Chondrocyte (in vitro differentiated cells): ENCODE data around the gene SAPCD1. TPM values are rescaled to one million over a fixed set of nuclear protein-coding genes. Genes with fewer than 3 reads are reported as not detected.

Source experiments
- DNase-seq: peaks from one replicate; pipeline ENCODE4 v3.0.0; 2021; ENCODE audit warnings: mixed read lengths, low spot score
- H3K27ac Mint-ChIP-seq: one replicate; pipeline ENCODE4 v1.8.0; 2021; ENCODE audit warnings: mild to moderate bottlenecking, moderate library complexity, mixed read lengths; ENCODE audit not compliant: unreplicated experiment
- H3K27me3 Mint-ChIP-seq: 2 replicates; pipeline ENCODE4 v1.8.0; 2021; ENCODE audit warnings: low read depth, mixed read lengths
- H3K36me3 Mint-ChIP-seq: 2 replicates; pipeline ENCODE4 v1.8.0; 2021; ENCODE audit warnings: low read depth, mixed read lengths
- H3K4me1 Mint-ChIP-seq: 2 replicates; pipeline ENCODE4 v1.8.0; 2021; ENCODE audit warnings: low read depth, mild to moderate bottlenecking, mixed read lengths
- H3K4me3 Mint-ChIP-seq: one replicate; pipeline ENCODE4 v1.8.0; 2021; ENCODE audit warnings: mild to moderate bottlenecking, moderate library complexity, mixed read lengths; ENCODE audit not compliant: unreplicated experiment
- H3K9me3 Mint-ChIP-seq: 2 replicates; pipeline ENCODE4 v1.8.0; 2021; ENCODE audit warnings: low read depth, mixed read lengths
- total RNA-seq: library from RNA; stranded (reverse); gene quantifications from 3 replicates; pipeline ENCODE4 v1.2.1, GENCODE V29; 2021
- TF ChIP-seq, protein P1 (sequence below): fragments of 200-600 bp; sonication (generic); IDR thresholded peaks from 2 replicates; pipeline ENCODE4 v1.5.0; 2021; ENCODE audit warnings: antibody characterized with exemption, mild to moderate bottlenecking, moderate library complexity

SAPCD1 gene
- total RNA-seq, 1 donor from 2014 or later, result 1.4 TPM

DNA sequence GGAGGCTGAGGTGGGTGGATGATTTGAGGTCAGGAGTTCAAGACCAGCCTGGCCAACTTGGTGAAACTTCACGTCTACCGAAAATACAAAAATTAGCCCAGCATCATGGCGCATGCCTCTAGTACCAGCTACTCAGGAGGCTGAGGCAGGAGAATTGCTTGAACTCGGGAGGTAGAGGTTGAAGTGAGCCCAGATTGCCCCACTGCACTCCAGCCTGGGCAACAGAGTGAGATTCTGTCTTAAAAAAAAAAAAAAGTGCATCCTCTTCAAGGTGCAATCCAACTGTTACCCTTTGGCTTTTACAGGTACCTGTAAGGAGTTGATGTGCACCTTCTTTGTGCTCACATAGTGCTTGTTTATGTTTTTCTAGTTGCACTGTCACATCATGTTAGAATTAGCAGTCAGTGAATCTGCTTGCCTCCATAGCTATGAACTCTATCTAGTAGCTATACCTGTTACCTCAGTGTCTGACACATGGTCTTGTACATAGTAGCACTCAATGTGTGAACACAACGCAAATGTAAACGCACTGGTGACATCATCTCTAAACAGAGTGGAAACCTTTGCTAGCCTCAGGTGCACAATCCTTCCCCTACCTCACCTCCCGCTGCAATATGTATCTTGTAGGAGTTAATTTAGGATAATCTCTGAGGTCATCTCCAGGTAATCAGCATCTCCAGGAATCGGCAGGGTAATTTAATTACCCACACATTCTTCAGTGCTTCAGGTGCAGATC is 13.0 kb upstream of the SAPCD1 start:
- Mint-ChIP-seq H3K27me3 (no peaks in the 10 kb centered on the region), H3K36me3 (peaks cover 2% of the 10 kb centered on the region), H3K4me1 (peaks cover 14% of the 10 kb centered on the region), H3K27ac (no peak overlapping the region), H3K4me3 (no peak overlapping the region), H3K9me3 (no peaks in the 10 kb centered on the region)
- TF ChIP-seq, protein P1, sequence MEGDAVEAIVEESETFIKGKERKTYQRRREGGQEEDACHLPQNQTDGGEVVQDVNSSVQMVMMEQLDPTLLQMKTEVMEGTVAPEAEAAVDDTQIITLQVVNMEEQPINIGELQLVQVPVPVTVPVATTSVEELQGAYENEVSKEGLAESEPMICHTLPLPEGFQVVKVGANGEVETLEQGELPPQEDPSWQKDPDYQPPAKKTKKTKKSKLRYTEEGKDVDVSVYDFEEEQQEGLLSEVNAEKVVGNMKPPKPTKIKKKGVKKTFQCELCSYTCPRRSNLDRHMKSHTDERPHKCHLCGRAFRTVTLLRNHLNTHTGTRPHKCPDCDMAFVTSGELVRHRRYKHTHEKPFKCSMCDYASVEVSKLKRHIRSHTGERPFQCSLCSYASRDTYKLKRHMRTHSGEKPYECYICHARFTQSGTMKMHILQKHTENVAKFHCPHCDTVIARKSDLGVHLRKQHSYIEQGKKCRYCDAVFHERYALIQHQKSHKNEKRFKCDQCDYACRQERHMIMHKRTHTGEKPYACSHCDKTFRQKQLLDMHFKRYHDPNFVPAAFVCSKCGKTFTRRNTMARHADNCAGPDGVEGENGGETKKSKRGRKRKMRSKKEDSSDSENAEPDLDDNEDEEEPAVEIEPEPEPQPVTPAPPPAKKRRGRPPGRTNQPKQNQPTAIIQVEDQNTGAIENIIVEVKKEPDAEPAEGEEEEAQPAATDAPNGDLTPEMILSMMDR, result no peak
- DNase-seq, result no peak

GRCh38 chr6:31750411-31751022 is 11.9 kb upstream of the SAPCD1 start:
- no peak overlapping the region for H3K27ac Mint-ChIP-seq

DNA sequence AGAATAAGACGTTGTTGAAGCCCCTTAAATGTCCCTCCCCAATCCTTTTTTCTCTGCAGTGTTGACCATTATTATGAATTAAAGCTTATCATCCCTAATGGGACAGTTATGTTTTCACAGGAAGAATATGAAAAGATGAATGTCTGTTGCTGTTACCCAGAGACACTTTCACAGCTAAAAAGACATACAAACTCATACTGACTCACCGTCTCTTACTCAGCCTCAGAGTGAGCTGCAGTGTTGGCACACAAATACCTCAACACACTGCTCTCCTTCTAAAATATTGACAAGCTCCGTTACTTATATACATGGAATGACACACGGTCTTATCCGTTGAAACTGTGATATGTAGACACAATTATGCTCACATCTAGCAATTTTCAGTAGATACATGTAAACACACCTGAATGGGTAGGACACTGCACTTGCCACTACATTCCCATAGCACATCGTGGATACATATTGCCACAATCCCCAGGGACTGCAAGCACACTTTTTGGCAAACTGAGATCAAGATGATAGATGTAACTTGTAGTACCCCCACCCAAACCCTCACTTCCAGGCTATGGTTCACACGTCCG is 9.6 kb upstream of the SAPCD1 start:
- Mint-ChIP-seq H3K36me3 (no peaks in the 10 kb centered on the region), H3K9me3 (no peaks in the 10 kb centered on the region), H3K27me3 (no peaks in the 10 kb centered on the region), H3K4me1 (peaks cover 10% of the 10 kb centered on the region), H3K27ac (peak overlapping the region; percentile 75), H3K4me3 (no peak overlapping the region)
- no peak for DNase-seq
- TF ChIP-seq, protein P1, result no peak

More at GRCh38 chr6:31750411-31751022, 11.9 kb upstream of the SAPCD1 start:
- Mint-ChIP-seq H3K36me3 (no peaks in the 10 kb centered on the region), H3K9me3 (no peaks in the 10 kb centered on the region), H3K27me3 (no peaks in the 10 kb centered on the region), H3K4me1 (peaks cover 14% of the 10 kb centered on the region), H3K4me3 (no peak overlapping the region)
- DNase-seq, result no peak
- TF ChIP-seq, protein P1, result no peak

DNA sequence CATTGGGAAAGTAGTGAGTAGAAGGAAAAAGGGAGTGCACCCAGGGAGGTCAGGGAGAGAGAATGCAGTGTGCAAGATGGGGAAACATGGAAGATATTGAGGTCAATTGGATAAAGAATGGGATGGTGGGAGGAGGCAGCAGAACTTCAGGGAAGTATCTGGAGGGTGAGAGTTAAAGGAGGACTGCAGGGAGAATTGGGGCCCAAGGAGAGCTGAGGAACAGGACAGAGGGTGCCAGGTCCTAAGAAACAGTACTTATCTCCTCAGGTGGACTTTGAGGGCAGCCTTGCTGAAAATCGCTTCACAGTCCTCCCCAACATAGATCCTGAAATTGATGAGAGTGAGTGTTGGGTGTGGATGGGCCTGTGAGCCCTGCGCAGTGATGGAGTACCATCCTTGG is 4.2 kb upstream of the SAPCD1 start:
- H3K9me3 Mint-ChIP-seq, result no peaks in the 10 kb centered on the region
- peaks cover 2% of the 10 kb centered on the region for H3K4me1 Mint-ChIP-seq
- H3K27ac Mint-ChIP-seq, result no peak overlapping the region
- H3K4me3 Mint-ChIP-seq, result no peak overlapping the region
- TF ChIP-seq, protein P1, result no peak
- peaks cover 4% of the 10 kb centered on the region for H3K36me3 Mint-ChIP-seq
- DNase-seq, result no peak
- H3K27me3 Mint-ChIP-seq, result no peaks in the 10 kb centered on the region

GRCh38 chr6:31760790-31761189 is 1.7 kb upstream of the SAPCD1 start:
- Mint-ChIP-seq H3K36me3 (peaks cover 6% of the 10 kb centered on the region), H3K9me3 (no peaks in the 10 kb centered on the region)
- TF ChIP-seq, protein P1, result no peak

More at GRCh38 chr6:31760790-31761189, 1.7 kb upstream of the SAPCD1 start:
- no peak for DNase-seq
- H3K27me3 Mint-ChIP-seq, result no peaks in the 10 kb centered on the region
- peaks cover 10% of the 10 kb centered on the region for H3K4me1 Mint-ChIP-seq
- H3K4me3 Mint-ChIP-seq, result no peak overlapping the region
- no peak overlapping the region for H3K27ac Mint-ChIP-seq
